ENCODE measurements around the gene RERE.

The RERE gene

DNA sequence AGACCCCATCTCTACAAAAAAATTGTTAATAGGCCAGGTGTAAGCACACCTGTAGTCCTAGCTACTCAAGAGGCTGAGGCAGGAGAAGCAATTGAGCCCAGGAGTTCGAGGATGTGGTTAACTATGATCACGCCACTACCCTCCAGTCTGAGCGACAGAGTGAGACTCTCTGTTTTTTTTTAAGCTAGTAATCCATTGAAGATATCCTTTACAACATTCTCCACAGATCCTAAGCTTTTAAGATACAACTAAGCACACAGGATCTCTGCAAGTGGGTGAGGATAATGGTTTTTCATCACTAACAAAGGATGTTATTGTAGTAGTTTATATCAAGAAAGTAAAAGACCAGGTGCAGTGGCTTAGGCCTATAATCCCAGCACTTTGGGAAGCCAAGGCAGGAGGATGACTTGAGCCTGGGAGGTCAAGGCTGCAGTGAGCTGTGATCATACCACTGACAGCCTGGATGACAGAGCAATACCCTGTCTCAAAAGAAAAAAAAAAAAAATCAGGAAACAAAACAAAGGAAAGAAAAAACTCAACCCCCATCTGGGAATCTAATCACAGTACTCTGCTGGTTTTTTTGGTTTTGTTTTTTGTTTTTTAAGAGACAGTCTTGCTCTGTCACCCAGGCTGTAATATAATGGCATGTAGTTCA, 166.1 kb downstream of the RERE start:
- Histone ChIP-seq H3K9me3 (ENCODE audit: control insufficient read depth, insufficient read depth, low read depth, low read length) (no peaks in the 10 kb centered on the region), H3K4me3 (ENCODE audit: low read depth, low read length) (no peak overlapping the region), H3K4me1 (ENCODE audit: control insufficient read depth, insufficient read depth, low read length) (peaks cover 12% of the 10 kb centered on the region), H3K36me3 (ENCODE audit: control insufficient read depth in 2 of 2, insufficient read depth in 1 of 2, low read length in 2 of 2) (peaks cover 0 to 6% of the 10 kb centered on the region in 2 experiments; a peak in 2 of 3 replicates), H3K27ac (ENCODE audit: extremely low read depth, low read depth, low read length) (no peak overlapping the region)
- POLR2A ChIA-PET: interaction anchor here (0.5 kb wide), 1 partner anchor 55 kb away, joined by 3 read pairs; no protein-coding TSS in a partner anchor
- CTCF ChIA-PET: interaction anchor here (2.1 kb wide), 1 partner anchor 19 kb away, joined by 9 read pairs; no protein-coding TSS in a partner anchor
- TF ChIP-seq ZNF521 (tag by site-specific recombination; IDR thresholded peaks at IDR 0.05): no peak
- TF ChIP-seq ZNF10 (tag by site-specific recombination; IDR thresholded peaks at IDR 0.05): no peak
- no peak for TF ChIP-seq ZNF114 (tag by site-specific recombination; IDR thresholded peaks at IDR 0.05)
- TF ChIP-seq ZIC2 (tag by site-specific recombination; IDR thresholded peaks at IDR 0.05): no peak
- no peak for TF ChIP-seq ZNF354C (tag by site-specific recombination; IDR thresholded peaks at IDR 0.05; ENCODE audit: borderline replicate concordance, low read depth)
- TF ChIP-seq, protein P1, sequence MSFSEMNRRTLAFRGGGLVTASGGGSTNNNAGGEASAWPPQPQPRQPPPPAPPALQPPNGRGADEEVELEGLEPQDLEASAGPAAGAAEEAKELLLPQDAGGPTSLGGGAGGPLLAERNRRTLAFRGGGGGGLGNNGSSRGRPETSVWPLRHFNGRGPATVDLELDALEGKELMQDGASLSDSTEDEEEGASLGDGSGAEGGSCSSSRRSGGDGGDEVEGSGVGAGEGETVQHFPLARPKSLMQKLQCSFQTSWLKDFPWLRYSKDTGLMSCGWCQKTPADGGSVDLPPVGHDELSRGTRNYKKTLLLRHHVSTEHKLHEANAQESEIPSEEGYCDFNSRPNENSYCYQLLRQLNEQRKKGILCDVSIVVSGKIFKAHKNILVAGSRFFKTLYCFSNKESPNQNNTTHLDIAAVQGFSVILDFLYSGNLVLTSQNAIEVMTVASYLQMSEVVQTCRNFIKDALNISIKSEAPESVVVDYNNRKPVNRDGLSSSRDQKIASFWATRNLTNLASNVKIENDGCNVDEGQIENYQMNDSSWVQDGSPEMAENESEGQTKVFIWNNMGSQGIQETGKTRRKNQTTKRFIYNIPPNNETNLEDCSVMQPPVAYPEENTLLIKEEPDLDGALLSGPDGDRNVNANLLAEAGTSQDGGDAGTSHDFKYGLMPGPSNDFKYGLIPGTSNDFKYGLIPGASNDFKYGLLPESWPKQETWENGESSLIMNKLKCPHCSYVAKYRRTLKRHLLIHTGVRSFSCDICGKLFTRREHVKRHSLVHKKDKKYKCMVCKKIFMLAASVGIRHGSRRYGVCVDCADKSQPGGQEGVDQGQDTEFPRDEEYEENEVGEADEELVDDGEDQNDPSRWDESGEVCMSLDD (tag by site-specific recombination; IDR thresholded peaks at IDR 0.05): no peak
- TF ChIP-seq, protein P2, sequence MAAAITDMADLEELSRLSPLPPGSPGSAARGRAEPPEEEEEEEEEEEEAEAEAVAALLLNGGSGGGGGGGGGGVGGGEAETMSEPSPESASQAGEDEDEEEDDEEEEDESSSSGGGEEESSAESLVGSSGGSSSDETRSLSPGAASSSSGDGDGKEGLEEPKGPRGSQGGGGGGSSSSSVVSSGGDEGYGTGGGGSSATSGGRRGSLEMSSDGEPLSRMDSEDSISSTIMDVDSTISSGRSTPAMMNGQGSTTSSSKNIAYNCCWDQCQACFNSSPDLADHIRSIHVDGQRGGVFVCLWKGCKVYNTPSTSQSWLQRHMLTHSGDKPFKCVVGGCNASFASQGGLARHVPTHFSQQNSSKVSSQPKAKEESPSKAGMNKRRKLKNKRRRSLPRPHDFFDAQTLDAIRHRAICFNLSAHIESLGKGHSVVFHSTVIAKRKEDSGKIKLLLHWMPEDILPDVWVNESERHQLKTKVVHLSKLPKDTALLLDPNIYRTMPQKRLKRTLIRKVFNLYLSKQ (tag by site-specific recombination; IDR thresholded peaks at IDR 0.05; ENCODE audit: borderline replicate concordance): no peak
- no peak for TF ChIP-seq ZNF146 (tag by site-specific recombination; IDR thresholded peaks at IDR 0.05)
- no peak for TF ChIP-seq ZBTB21 (tag by site-specific recombination; IDR thresholded peaks at IDR 0.05)
- TF ChIP-seq ZBTB8A (tag by site-specific recombination; IDR thresholded peaks at IDR 0.05): no peak
- TF ChIP-seq ZNF140 (tag by site-specific recombination; IDR thresholded peaks at IDR 0.05): no peak
- no peak for TF ChIP-seq ZNF549 (tag by site-specific recombination; IDR thresholded peaks at IDR 0.05)
- no peak for TF ChIP-seq ZNF624 (tag by site-specific recombination; IDR thresholded peaks at IDR 0.05)
- TF ChIP-seq ZNF404 (tag by site-specific recombination; IDR thresholded peaks at IDR 0.05): no peak
- TF ChIP-seq BCL11B (tag by site-specific recombination; IDR thresholded peaks at IDR 0.05; ENCODE audit: low read depth): no peak
- TF ChIP-seq ZNF777 (tag by site-specific recombination; IDR thresholded peaks at IDR 0.05; ENCODE audit: borderline replicate concordance): no peak
- TF ChIP-seq WT1 (tag by site-specific recombination; IDR thresholded peaks at IDR 0.05): no peak
- TF ChIP-seq SETDB1 (IDR thresholded peaks at IDR 0.05; ENCODE audit: insufficient read length, low read length): no peak
- no peak for TF ChIP-seq ZNF184 (tag by site-specific recombination; IDR thresholded peaks at IDR 0.05)
- TF ChIP-seq ZNF311 (tag by site-specific recombination; IDR thresholded peaks at IDR 0.05; ENCODE audit: borderline replicate concordance): no peak

DNA sequence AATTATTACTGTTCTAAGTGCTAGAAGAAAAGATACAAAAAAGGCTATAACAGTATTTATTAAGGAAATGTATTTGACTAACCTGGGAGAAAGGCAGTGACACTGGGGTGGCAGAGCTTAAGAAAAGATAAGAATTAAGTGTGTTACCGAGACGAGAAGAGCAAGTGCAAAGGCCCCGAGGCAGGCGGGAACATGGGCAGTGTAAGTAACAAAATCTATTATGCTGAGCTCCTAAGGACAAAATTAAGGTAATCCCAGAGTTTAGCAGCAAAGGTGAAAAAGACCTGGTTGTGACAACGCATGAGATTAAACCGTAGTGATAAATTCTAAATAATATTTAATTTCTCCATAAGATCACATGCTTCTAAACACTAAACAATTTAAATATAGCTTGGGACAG, 167.6 kb downstream of the RERE start:
- peaks cover 12% of the 10 kb centered on the region for H3K4me1 ChIP-seq (ENCODE audit: control insufficient read depth, insufficient read depth, low read length)
- POLR2A ChIA-PET: no interaction called here
- CTCF ChIA-PET: interaction anchor here (0.6 to 2.1 kb wide), 2 partner anchors 11 to 21 kb away, joined by 3 to 9 read pairs; no protein-coding TSS in a partner anchor

More for the DNA sequence above, 167.6 kb downstream of the RERE start:
- Histone ChIP-seq H3K36me3 (ENCODE audit: control insufficient read depth in 2 of 2, insufficient read depth in 1 of 2, low read length in 2 of 2) (no peaks in the 10 kb centered on the region; a peak in 1 of 3 replicates), H3K27ac (ENCODE audit: extremely low read depth, low read depth, low read length) (no peak overlapping the region), H3K9me3 (ENCODE audit: control insufficient read depth, insufficient read depth, low read depth, low read length) (no peaks in the 10 kb centered on the region), H3K4me3 (ENCODE audit: low read depth, low read length) (no peak overlapping the region)
- TF ChIP-seq ZNF175 (tag by site-specific recombination; IDR thresholded peaks at IDR 0.05) (no peak), ZNF394 (tag by site-specific recombination; IDR thresholded peaks at IDR 0.05; ENCODE audit: borderline replicate concordance) (no peak), ZNF292 (tag by site-specific recombination; IDR thresholded peaks at IDR 0.05; ENCODE audit: borderline replicate concordance, low read depth) (no peak), ZNF623 (tag by site-specific recombination; IDR thresholded peaks at IDR 0.05) (peak; percentile 96), ZNF560 (tag by site-specific recombination; IDR thresholded peaks at IDR 0.05; ENCODE audit: borderline replicate concordance) (no peak), ZNF354C (tag by site-specific recombination; IDR thresholded peaks at IDR 0.05; ENCODE audit: borderline replicate concordance, low read depth) (no peak)
- TF ChIP-seq, protein P3, sequence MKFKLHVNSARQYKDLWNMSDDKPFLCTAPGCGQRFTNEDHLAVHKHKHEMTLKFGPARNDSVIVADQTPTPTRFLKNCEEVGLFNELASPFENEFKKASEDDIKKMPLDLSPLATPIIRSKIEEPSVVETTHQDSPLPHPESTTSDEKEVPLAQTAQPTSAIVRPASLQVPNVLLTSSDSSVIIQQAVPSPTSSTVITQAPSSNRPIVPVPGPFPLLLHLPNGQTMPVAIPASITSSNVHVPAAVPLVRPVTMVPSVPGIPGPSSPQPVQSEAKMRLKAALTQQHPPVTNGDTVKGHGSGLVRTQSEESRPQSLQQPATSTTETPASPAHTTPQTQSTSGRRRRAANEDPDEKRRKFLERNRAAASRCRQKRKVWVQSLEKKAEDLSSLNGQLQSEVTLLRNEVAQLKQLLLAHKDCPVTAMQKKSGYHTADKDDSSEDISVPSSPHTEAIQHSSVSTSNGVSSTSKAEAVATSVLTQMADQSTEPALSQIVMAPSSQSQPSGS (tag by site-specific recombination; IDR thresholded peaks at IDR 0.05; ENCODE audit: low read depth): no peak

Measured in HEK293 (cell line).